Astrocyte of the hippocampus (primary cell): Measurements from ENCODE around the gene MFNG.
"Not testable (repeated sequence)": the region's sequence is repeated elsewhere in the genome, so short reads cannot be mapped to it uniquely, and the experiment has no call there.

Experiments
- DNase-seq: peaks from one replicate; pipeline ENCODE4 v3.0.0; 2011; ENCODE audit warnings: low read depth, low spot score

Gene MFNG

DNA sequence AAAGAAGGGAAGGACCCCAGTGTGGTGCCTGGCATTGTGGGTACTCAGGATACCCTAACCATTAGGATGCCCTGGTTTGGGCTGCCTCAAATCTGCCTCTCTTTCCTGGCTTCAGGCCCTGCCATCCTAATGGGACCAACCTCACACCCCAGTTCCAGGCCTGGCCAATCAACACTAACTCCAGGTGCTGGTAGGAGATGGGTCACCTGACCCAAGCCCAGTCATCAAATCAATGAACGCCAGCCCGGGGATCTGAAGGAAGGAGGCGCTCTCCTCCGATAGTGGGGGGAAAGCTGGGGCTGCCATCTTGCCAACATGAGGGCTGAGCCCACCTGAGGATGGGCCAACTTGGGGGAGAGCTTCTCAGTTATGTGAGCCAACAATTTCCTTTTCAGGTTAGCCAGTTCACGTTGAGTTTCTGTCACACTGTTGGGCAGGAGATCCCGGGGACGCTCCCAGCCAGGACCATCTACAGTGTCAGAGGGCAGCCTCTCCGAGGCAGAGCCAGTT lies 12.7 kb downstream of the MFNG start:
- DNase-seq: no peak

- no peak for DNase-seq
Measured at GRCh38 chr22:37472418-37473006, 13.7 kb downstream of the MFNG start.

GRCh38 chr22:37471727-37472417 lies 14.3 kb downstream of the MFNG start:
- DNase-seq: no peak

DNA sequence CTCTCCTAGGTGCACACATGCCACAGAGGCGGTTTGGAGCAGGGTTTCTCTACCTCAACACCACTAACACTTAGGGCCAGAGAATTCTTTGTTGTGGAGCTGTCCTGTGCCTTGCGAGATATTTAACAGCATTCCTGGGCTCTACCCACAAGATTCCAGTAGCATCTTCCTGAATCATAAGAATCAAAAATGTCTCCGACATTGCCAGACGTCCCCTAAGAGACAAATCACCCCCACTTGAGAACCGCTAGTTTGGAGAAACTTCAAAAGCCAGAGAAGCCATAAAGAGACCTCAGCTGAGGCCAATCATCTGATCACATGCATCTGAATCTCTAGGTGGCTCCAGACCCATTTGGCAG lies 16.1 kb downstream of the MFNG start:
- no peak for DNase-seq

DNA sequence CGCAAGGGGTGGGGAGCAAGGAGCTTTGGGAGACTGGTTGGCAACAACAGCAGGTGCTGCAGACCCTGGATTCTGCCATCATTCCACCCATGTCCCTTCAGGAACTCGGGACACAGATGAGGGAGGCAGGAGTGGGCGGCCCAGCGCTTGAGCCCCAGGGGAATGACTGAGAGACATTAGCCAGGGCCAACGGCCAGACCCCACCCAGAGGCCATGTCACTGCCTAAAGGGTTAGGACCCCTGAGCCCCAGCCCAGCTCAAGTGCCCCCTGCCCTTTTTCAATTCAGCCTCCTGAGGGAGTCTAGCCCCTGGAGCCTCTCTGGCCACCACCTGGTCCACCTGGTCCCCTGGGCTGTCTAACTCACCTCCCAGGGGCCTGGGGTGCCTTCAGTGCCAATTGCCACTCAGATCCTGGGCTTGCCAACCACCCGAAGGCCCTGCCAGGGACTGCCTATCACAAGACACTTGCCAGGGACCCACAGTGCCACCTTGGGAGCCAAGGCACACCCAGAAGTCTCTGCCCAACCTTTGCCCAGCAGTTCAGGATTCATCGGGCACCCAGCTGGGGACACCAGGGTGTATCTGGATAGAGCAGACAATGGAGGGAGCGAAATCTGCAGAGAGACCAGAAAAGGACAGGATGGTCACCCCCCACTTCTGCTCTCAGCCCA lies 16.6 kb downstream of the MFNG start:
- DNase-seq: no peak

- not testable (repeated sequence) for DNase-seq
Measured at GRCh38 chr22:37468201-37468695, 17.9 kb downstream of the MFNG start.

- DNase-seq: no peak
Measured at GRCh38 chr22:37467391-37467955, 18.7 kb downstream of the MFNG start.

DNA sequence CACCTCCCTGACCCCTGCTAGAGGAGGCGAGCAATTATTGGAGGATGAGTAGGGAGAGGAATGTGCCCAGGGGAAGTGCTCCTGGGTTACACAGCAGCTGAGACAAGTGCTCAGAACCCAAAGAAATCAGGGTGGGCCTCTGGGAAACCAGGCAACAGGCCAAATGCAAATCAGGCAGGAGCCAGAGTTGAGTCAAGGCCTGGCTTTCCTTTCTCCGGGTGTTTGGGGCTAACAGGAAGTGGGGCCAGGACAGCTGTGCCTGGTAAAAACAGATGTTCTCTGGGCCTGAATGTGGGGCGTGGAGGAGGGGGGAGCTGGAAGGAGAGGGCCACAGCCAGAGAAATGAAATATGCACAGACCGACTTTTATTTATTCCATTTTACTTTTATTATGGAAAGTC lies 22.0 kb downstream of the MFNG start:
- DNase-seq: no peak

GRCh38 chr22:37462983-37463382 lies 23.2 kb downstream of the MFNG start:
- peak; percentile 74 for DNase-seq

DNA sequence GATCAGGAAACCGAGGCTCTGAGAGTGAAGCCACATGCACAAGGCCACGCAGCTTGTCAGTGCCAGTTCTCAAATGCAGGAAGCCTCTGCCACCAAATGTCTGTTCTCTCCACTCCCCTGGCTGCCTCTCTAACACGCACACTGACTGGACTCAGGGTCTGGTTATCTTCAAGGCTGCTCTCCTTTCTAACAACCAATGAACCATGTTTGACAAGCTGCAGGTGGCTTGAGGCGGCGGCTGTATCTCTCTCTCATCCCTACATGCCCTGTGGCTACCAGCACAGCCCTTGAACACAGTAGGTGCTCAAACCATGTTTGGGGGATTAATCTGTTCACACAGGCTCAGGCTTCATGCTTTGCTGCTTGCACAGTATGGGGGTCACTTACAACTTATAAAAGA lies 23.7 kb downstream of the MFNG start:
- no peak for DNase-seq

DNA sequence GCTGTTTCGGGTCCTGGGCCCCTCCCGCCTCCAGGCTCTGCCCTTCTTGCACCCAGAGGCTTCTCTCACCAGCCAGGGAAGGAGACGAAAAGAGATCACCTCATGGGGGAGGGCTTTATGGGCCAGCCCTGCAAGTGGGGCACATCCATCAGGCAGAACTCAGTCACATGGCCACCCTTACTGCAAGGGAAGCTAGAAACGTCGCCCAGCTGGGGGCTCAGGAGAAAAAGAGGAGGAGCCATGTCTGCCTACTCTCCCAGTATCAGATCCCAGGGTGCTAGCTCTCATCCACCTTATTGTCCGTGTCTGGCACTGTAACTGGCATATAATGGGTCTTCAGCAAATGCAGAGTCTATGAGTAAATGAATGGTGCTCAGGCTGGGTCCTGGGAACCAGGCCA lies 24.2 kb downstream of the MFNG start:
- no peak for DNase-seq

DNA sequence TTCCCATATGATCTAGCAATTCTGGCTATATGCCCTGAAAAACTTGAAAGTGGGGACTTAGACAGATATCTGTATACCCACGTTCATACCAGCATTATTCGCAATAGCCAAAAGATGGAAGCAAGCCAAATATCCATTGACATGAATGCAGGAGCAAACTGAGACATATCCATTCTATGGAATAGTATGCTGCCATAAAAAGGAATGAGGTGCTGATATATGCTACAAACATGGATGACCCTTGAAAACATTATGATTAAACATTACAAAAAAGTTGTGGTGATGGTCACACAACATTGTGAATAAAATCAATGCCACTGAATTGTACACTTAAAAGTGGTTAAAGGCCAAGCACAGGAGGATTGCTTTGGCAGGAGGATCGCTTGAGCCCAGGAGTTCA lies 25.5 kb downstream of the MFNG start:
- no peak for DNase-seq

GRCh38 chr22:37459206-37459605 lies 27.0 kb downstream of the MFNG start:
- DNase-seq: no peak

DNA sequence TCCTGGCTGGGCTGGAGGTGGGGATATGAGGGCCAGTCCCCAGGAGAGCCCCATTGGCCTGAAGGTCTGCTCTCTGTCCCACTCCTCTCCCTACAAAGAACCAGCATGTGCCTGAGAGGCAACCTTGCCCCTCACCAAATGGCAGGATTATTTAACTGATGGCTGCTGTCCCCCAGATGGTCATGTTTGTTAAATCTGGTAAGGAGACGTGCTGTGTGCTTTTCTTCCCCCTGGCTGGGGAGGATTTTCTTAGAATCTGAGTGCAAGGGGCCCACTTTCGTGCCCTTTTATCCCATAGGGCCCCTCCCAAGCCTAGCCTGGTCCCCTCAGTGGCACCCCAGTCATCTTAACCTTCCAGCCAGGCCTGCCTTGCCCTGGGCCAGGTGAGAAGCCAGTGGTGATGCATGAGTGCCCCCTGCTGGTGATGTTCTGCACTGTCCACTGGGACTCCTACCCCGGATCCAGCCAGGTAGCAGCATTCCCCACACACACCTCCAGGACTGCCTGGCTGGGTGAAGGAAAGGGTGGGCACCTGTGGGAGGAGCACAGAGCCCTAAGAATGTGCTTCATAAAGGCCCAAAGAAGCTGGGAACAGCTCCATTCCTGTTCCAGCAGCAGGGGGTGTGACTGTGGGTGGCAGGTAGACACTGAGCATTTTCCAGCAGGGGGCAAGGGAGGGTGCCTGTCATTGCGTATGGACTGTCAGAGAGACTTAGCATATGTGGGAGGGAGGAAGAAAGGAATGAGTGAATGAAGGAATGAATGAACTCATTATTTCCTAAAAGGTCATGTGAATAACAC lies 28.9 kb downstream of the MFNG start:
- DNase-seq: peak; percentile 84

DNA sequence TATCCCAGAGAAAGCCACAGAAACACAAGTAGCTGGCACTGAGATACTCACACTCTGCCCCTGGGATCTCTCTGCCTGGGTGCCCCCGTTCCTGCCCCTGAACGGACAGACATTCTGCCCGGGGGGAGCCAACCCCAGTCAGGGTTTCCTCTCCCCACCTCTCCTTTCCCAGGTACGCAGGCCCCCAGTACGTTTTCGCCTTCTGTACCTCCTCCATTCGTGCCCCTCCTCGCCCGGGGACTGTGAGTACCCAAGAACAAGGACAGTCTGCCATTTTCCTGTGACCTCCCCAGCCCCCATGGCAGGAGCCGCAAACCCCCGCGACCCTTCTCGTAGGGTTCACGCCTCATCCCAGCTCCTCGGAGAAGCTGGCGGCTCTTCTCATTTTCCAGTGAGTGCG lies 29.8 kb downstream of the MFNG start:
- DNase-seq: no peak

DNA sequence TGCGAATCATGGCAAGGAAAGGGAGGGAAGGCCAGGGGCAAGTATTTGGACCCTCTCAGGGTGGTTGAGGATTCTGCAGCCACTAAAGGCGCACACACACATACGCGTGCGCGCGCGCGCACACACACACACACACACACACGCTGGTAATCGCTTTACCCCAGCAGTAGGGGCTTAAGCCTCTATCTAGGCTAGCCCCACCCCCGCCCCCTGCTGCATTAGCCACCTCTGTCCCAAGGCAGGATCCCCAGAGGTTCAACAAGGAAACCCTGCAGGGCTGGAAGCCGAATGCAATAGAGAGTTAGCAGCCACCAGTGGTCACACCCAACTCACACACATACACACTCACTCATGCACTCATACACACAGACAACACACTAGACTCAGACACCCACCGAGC lies 30.3 kb downstream of the MFNG start:
- DNase-seq: peak; percentile 36

GRCh38 chr22:37454857-37455686 lies 31.1 kb downstream of the MFNG start:
- DNase-seq: peak; percentile 90

DNA sequence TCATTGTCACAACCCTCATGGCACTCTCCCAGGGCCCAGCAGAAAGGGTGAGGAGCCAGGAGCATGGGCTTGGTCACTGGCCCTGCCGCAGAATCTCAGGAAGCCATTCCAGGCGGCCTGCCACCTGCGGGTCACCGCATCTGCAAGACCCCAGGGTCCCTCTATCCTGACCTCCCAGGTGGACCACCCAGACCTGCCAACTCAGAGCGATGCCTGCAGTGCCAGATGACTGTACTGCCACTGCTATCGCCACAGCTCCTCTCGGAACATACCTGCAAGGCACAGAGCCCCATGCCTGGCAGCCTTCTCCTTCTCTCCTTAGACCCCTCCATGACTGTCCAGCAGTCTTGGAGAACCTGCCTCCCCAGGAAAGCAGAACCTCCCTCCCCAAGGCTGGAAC lies 32.5 kb downstream of the MFNG start:
- DNase-seq: no peak

DNA sequence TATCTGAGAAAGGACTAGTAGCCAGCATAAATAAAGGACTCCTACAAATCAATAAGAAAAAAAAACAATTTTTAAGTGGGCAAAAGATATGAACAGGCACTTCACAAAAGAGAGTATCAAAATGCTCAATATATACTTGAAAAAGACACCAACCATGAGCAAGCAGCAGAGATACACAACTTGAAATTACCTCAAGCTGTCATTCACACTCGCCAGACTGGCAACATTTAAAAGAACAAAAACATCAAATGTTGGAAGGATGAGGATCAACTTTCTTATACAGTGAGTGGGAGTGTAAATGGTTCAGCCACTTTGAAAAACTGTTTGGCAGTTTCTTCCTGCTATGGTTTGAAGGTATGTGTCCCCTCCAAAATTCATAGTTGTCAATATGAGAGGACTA lies 35.0 kb downstream of the MFNG start:
- DNase-seq: no peak

- DNase-seq: no peak
Measured at GRCh38 chr22:37449331-37450001, 36.7 kb downstream of the MFNG start.
